Neural cell (in vitro differentiated cells): ENCODE results near the gene ATF1. TPM values are rescaled to one million over a fixed set of nuclear protein-coding genes. Genes with fewer than 3 reads are reported as not detected.
"Not testable (repeated sequence)": the region's sequence is repeated elsewhere in the genome, so short reads cannot be mapped to it uniquely, and the experiment has no call there.

Experiments
- H2AFZ ChIP-seq: fragments of 200-600, 300-800 bp; sonication (generic), shearing (Covaris generic); 2 replicates; pipeline ENCODE4 v1.6.0; 2014; ENCODE audit warnings: low read depth, mild to moderate bottlenecking, antibody characterized with exemption, low read length, moderate library complexity
- H3F3A ChIP-seq: fragments of 200-600 bp; shearing (Covaris generic); 2 replicates; pipeline ENCODE4 v1.6.1; 2016; ENCODE audit warnings: mild to moderate bottlenecking, moderate library complexity, mixed read lengths, antibody characterized with exemption, low read length; ENCODE audit not compliant: insufficient read depth, poor library complexity, severe bottlenecking
- H3K27ac ChIP-seq: fragments of 200-600, 300-800 bp; sonication (generic), shearing (Covaris generic); 2 replicates; pipeline ENCODE4 v1.5.1; 2014; ENCODE audit warnings: mild to moderate bottlenecking, low read length, moderate library complexity
- H3K27me3 ChIP-seq: fragments of 300-800, 200-600 bp; sonication (generic), shearing (Covaris generic); 2 replicates; pipeline ENCODE4 v1.6.0; 2014; ENCODE audit warnings: mild to moderate bottlenecking, low read depth, low read length, moderate library complexity; ENCODE audit not compliant: insufficient read depth
- H3K36me3 ChIP-seq: fragments of 300-800, 200-600 bp; sonication (generic), shearing (Covaris generic); 2 replicates; pipeline ENCODE4 v1.5.1; 2014; ENCODE audit warnings: mild to moderate bottlenecking, antibody characterized with exemption, low read length, moderate library complexity; ENCODE audit not compliant: insufficient read depth
- H3K4me2 ChIP-seq: fragments of 300-800, 200-600 bp; sonication (generic), shearing (Covaris generic); 2 replicates; pipeline ENCODE4 v1.6.0; 2014; ENCODE audit warnings: mild to moderate bottlenecking, low read length
- H3K4me3 ChIP-seq: fragments of 300-800, 200-600 bp; sonication (generic), shearing (Covaris generic); 2 replicates; pipeline ENCODE4 v1.5.1; 2014; ENCODE audit warnings: mild to moderate bottlenecking, low read length, moderate library complexity
- H3K79me2 ChIP-seq: fragments of 200-600 bp; shearing (Covaris generic); replicated peaks from 2 replicates; pipeline ENCODE4 v1.6.0; 2014; ENCODE audit warnings: mild to moderate bottlenecking, low read length, moderate library complexity; ENCODE audit not compliant: insufficient read depth
- H3K9ac ChIP-seq: fragments of 300-800, 200-600 bp; sonication (generic), shearing (Covaris generic); 2 replicates; pipeline ENCODE4 v1.6.1; 2016; ENCODE audit warnings: mild to moderate bottlenecking, low read length, mixed read lengths
- H3K9me2 ChIP-seq: fragments of 200-600 bp; shearing (Covaris generic); 2 replicates; pipeline ENCODE4 v1.6.1; 2016; ENCODE audit warnings: mild to moderate bottlenecking, low read length, mixed read lengths; ENCODE audit not compliant: insufficient read depth
- H3K9me3 ChIP-seq: fragments of 200-600, 300-800 bp; sonication (generic), shearing (Covaris generic); 2 replicates; pipeline ENCODE4 v1.6.1; 2016; ENCODE audit warnings: mild to moderate bottlenecking, mixed run types, low read length, moderate library complexity, mixed read lengths
- H4K20me1 ChIP-seq: fragments of 200-600 bp; shearing (Covaris generic); 2 replicates; pipeline ENCODE4 v1.6.1; 2016; ENCODE audit warnings: mild to moderate bottlenecking, mixed run types; ENCODE audit not compliant: insufficient read depth
- CTCF ChIP-seq: fragments of 450-650 bp; IDR thresholded peaks from 2 replicates; pipeline ENCODE4 v1.5.1; 2014; ENCODE audit warnings: antibody characterized with exemption, mild to moderate bottlenecking, moderate library complexity; ENCODE audit not compliant: poor library complexity, severe bottlenecking
- EP300 ChIP-seq: fragments of 450-650 bp; conservative IDR thresholded peaks from 2 replicates; pipeline ENCODE4 v1.6.1; 2014; ENCODE audit warnings: antibody characterized with exemption, mild to moderate bottlenecking, moderate library complexity; ENCODE audit not compliant: poor library complexity, severe bottlenecking
- EZH2 ChIP-seq: fragments of 200-600, 300-800 bp; shearing (Covaris generic), sonication (generic); IDR thresholded peaks from 2 replicates; pipeline ENCODE4 v1.6.1; 2014; ENCODE audit warnings: antibody characterized with exemption, low read length, borderline replicate concordance, mild to moderate bottlenecking; ENCODE audit not compliant: insufficient read depth, poor library complexity, severe bottlenecking
- POLR2AphosphoS5 ChIP-seq: IDR thresholded peaks from 2 replicates; pipeline ENCODE4 v1.6.1; 2012
- RAD21 ChIP-seq: fragments of 450-650 bp; conservative IDR thresholded peaks from 2 replicates; pipeline ENCODE4 v1.6.1; 2014; ENCODE audit warnings: antibody characterized with exemption, mild to moderate bottlenecking, moderate library complexity
- REST ChIP-seq: IDR thresholded peaks from 2 replicates; pipeline ENCODE4 v1.6.1; 2012; ENCODE audit warnings: borderline replicate concordance
- SMC3 ChIP-seq: fragments of 450-650 bp; conservative IDR thresholded peaks from 2 replicates; pipeline ENCODE4 v1.6.1; 2014; ENCODE audit warnings: antibody characterized with exemption, mild to moderate bottlenecking, moderate library complexity; ENCODE audit not compliant: poor library complexity
- TAF1 ChIP-seq: IDR thresholded peaks from 2 replicates; pipeline ENCODE4 v1.6.1; 2012; ENCODE audit warnings: low read depth
- polyA plus RNA-seq: library from polyadenylated mRNA; depleted of rRNA; stranded (reverse); fragments of >200 nt; gene quantifications from 2 replicates; pipeline ENCODE4 v1.2.3, GENCODE V29; 2014

Gene ATF1
- polyA plus RNA-seq, 1 donor from 2014 or later: 11.3 TPM

DNA sequence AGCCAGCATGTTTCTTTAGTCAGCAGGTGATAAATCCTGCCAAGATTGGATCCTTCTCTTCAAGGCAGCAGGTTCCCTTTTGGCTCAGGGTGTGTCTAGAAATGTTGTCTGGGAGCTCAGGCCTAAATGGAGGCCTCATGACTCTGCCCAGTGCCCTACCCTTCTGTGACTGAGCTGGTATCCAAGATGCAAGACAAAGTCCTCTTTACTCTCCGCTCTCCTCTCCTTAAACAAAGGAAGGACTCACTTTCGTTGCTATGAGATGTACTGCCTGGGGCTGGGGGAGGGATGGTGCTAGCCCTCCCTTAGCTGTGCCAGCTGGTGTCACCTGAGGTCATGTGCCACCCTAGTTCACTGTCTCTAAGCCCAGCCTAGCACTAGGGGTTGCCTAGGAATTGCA lies 65.0 kb downstream of the ATF1 start:
- Histone ChIP-seq H3K36me3 (no peaks in the 10 kb centered on the region), H4K20me1 (no peaks in the 10 kb centered on the region), H3K27ac (no peak overlapping the region), H3K9me3 (no peaks in the 10 kb centered on the region), H3K9me2 (no peaks in the 10 kb centered on the region), H3F3A (no peaks in the 10 kb centered on the region), H3K4me2 (no peak overlapping the region), H3K27me3 (no peaks in the 10 kb centered on the region), H3K4me3 (no peak overlapping the region), H3K79me2 (no peaks in the 10 kb centered on the region), H2AFZ (no peak overlapping the region), H3K9ac (no peak overlapping the region)
- no peak for TF ChIP-seq EP300
- TF ChIP-seq TAF1: no peak
- no peak for TF ChIP-seq RAD21
- TF ChIP-seq POLR2AphosphoS5: no peak

DNA sequence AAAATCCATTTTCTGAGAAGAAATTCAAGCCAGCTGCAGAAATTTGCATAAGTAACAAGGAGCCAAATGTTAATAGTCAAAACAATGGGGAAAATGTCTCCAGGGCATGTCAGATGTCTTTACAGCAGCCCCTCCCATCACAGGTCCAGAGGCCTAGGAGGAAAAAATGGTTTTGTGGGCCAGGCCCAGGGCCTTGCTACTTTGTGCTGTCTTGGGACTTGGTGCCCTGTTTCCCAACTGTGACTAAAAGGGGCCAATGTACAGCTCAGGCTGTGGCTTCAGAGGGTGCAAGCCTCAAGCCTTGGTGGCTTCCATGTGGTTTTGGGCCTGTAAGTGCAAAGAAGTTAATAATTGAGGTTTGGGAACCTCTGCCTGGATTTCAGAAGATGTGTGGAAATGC lies 69.9 kb downstream of the ATF1 start:
- not testable (repeated sequence) for H4K20me1 ChIP-seq, H3K36me3 ChIP-seq, H3K27me3 ChIP-seq, H2AFZ ChIP-seq, H3K27ac ChIP-seq, H3K9me3 ChIP-seq, H3F3A ChIP-seq, H3K4me3 ChIP-seq, H3K79me2 ChIP-seq, H3K4me2 ChIP-seq, H3K9me2 ChIP-seq, H3K9ac ChIP-seq

- Histone ChIP-seq H3K9me3 (no peaks in the 10 kb centered on the region), H3K9me2 (no peaks in the 10 kb centered on the region), H2AFZ (no peak overlapping the region), H3F3A (no peaks in the 10 kb centered on the region), H3K36me3 (no peaks in the 10 kb centered on the region), H3K9ac (no peak overlapping the region), H3K4me3 (no peak overlapping the region), H3K27ac (no peak overlapping the region), H3K79me2 (no peaks in the 10 kb centered on the region), H3K4me2 (no peak overlapping the region), H3K27me3 (no peaks in the 10 kb centered on the region), H4K20me1 (no peaks in the 10 kb centered on the region)
- TF ChIP-seq REST: no peak
Observed at GRCh38 chr12:50839042-50839441, 75.1 kb downstream of the ATF1 start.

- Histone ChIP-seq H3K36me3 (no peaks in the 10 kb centered on the region), H4K20me1 (no peaks in the 10 kb centered on the region), H2AFZ (no peak overlapping the region), H3K9me2 (no peaks in the 10 kb centered on the region), H3F3A (no peaks in the 10 kb centered on the region), H3K4me3 (no peak overlapping the region), H3K9me3 (no peaks in the 10 kb centered on the region), H3K27me3 (no peaks in the 10 kb centered on the region), H3K4me2 (no peak overlapping the region), H3K27ac (no peak overlapping the region), H3K79me2 (no peaks in the 10 kb centered on the region), H3K9ac (no peak overlapping the region)
- TF ChIP-seq SMC3 (no peak), EZH2 (no peak), CTCF (no peak), RAD21 (no peak), POLR2AphosphoS5 (no peak), EP300 (no peak), TAF1 (no peak), REST (no peak)
Observed at GRCh38 chr12:50840809-50841487, 77.0 kb downstream of the ATF1 start.
